22Rv1 (cell line): ENCODE results near the gene FCMR.

Source experiments
- ZFX ChIP-seq: fragments of 450-650 bp; IDR thresholded peaks from 2 replicates; pipeline ENCODE4 v1.6.1; 2017; ENCODE audit warnings: antibody characterized with exemption, borderline replicate concordance
- TF ChIP-seq, protein P1 (sequence below): fragments of 450-650 bp; IDR thresholded peaks from 2 replicates; pipeline ENCODE4 v1.5.1; 2017; ENCODE audit warnings: mild to moderate bottlenecking

DNA sequence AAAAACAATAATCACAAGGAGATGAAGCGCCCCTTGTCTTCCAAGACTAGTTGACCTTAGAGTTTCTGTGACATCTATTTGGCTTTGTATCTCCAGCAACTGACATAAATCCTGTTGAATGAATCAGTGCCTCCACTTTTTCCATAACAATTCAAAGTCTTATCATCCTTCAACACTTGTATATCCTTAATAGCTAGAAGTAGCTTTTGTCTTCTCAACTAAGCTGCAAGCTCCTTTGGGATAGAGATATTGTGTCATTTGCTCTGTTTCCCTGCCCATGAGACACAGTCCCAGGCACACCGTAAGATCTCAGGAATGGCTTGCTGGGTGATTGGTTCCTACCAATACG lies 18.8 kb upstream of the FCMR start:
- TF ChIP-seq, protein P1, sequence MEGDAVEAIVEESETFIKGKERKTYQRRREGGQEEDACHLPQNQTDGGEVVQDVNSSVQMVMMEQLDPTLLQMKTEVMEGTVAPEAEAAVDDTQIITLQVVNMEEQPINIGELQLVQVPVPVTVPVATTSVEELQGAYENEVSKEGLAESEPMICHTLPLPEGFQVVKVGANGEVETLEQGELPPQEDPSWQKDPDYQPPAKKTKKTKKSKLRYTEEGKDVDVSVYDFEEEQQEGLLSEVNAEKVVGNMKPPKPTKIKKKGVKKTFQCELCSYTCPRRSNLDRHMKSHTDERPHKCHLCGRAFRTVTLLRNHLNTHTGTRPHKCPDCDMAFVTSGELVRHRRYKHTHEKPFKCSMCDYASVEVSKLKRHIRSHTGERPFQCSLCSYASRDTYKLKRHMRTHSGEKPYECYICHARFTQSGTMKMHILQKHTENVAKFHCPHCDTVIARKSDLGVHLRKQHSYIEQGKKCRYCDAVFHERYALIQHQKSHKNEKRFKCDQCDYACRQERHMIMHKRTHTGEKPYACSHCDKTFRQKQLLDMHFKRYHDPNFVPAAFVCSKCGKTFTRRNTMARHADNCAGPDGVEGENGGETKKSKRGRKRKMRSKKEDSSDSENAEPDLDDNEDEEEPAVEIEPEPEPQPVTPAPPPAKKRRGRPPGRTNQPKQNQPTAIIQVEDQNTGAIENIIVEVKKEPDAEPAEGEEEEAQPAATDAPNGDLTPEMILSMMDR: no peak
- no peak for TF ChIP-seq ZFX
